HEK293 (cell line): ENCODE measurements around the gene SERPINI1.

Experiments
- CTCF ChIP-seq: fragments of 450-650 bp; formaldehyde crosslinking; IDR thresholded peaks from 2 replicates; pipeline ENCODE4 v1.5.1; 2016; ENCODE audit warnings: missing biosample characterization, missing genetic modification characterization
- RBAK ChIP-seq: fragments of 450-650 bp; formaldehyde crosslinking; IDR thresholded peaks from 2 replicates; pipeline ENCODE4 v1.5.1; 2016; ENCODE audit warnings: missing biosample characterization, missing genetic modification characterization
- ZBTB6 ChIP-seq: fragments of 450-650 bp; formaldehyde crosslinking; IDR thresholded peaks from 2 replicates; pipeline ENCODE4 v1.5.1; 2017; ENCODE audit warnings: missing biosample characterization, missing genetic modification characterization
- ZNF639 ChIP-seq: fragments of 450-650 bp; formaldehyde crosslinking; IDR thresholded peaks from 2 replicates; pipeline ENCODE4 v1.5.1; 2016; ENCODE audit warnings: missing biosample characterization, missing genetic modification characterization
- ZNF792 ChIP-seq: fragments of 450-650 bp; formaldehyde crosslinking; IDR thresholded peaks from 2 replicates; pipeline ENCODE4 v1.5.1; 2016; ENCODE audit warnings: missing biosample characterization, missing genetic modification characterization

GRCh38 chr3:167731393-167731792 lies 4.1 kb upstream of the SERPINI1 start:
- TF ChIP-seq ZNF792 (tag by site-specific recombination): no peak
- TF ChIP-seq CTCF (tag by site-specific recombination): no peak
- no peak for TF ChIP-seq ZNF639
- TF ChIP-seq ZBTB6 (tag by site-specific recombination): no peak
- no peak for TF ChIP-seq RBAK (tag by site-specific recombination)
